ENCODE data around the gene UBE2O.

UBE2O gene

GRCh38 chr17:76437467-76438402 lies 15.2 kb downstream of the UBE2O start:
- no peak for DNase-seq

GRCh38 chr17:76435751-76436150 lies 17.2 kb downstream of the UBE2O start:
- no peak for DNase-seq

GRCh38 chr17:76434870-76435269 lies 18.1 kb downstream of the UBE2O start:
- no peak for DNase-seq

GRCh38 chr17:76433693-76434092 lies 19.3 kb downstream of the UBE2O start:
- no peak for DNase-seq

- peak; percentile 68 for DNase-seq
Observed at GRCh38 chr17:76432712-76433336, 20.1 kb downstream of the UBE2O start.

GRCh38 chr17:76432004-76432403 lies 20.9 kb downstream of the UBE2O start:
- DNase-seq: no peak

- no peak for DNase-seq
Observed at GRCh38 chr17:76431509-76431908, 21.4 kb downstream of the UBE2O start.

- no peak for DNase-seq
Observed at GRCh38 chr17:76428511-76428910, 24.4 kb downstream of the UBE2O start.

- no peak for DNase-seq
Observed at GRCh38 chr17:76427501-76428231, 25.3 kb downstream of the UBE2O start.

GRCh38 chr17:76426853-76427252 lies 26.1 kb downstream of the UBE2O start:
- DNase-seq: no peak

GRCh38 chr17:76422860-76423259 lies 30.1 kb downstream of the UBE2O start:
- no peak for DNase-seq

GRCh38 chr17:76422406-76422805 lies 30.5 kb downstream of the UBE2O start:
- DNase-seq: no peak

- DNase-seq: no peak
Observed at GRCh38 chr17:76421044-76421407, 31.9 kb downstream of the UBE2O start.

- no peak for DNase-seq
Observed at GRCh38 chr17:76420356-76421043, 32.5 kb downstream of the UBE2O start.

GRCh38 chr17:76419576-76420260 lies 33.2 kb downstream of the UBE2O start:
- DNase-seq: no peak

- DNase-seq: peak; percentile 88
Observed at GRCh38 chr17:76417499-76418143, 35.3 kb downstream of the UBE2O start.

- DNase-seq: no peak
Observed at GRCh38 chr17:76416899-76417298, 36.1 kb downstream of the UBE2O start.

GRCh38 chr17:76416457-76416856 lies 36.5 kb downstream of the UBE2O start:
- no peak for DNase-seq

- DNase-seq: no peak
Observed at GRCh38 chr17:76415786-76416185, 37.2 kb downstream of the UBE2O start.

- peak; percentile 98 for DNase-seq
Observed at GRCh38 chr17:76414334-76415295, 38.3 kb downstream of the UBE2O start.

- DNase-seq: no peak
Observed at GRCh38 chr17:76411247-76411646, 41.7 kb downstream of the UBE2O start.
